ENCODE results near the gene OPCML.

The OPCML gene

GRCh38 chr11:133164986-133165385, 367.3 kb downstream of the OPCML start:
- TF ChIP-seq CTCF (conservative IDR thresholded peaks at IDR 0.05; ENCODE audit: low read length) (no peak), EZH2phosphoT487 (IDR thresholded peaks at IDR 0.05; ENCODE audit: borderline replicate concordance) (no peak)
- no peak overlapping the region for H3K9ac ChIP-seq (ENCODE audit: low read depth, low read length, poor library complexity, severe bottlenecking)
- no peaks in the 10 kb centered on the region for H4K20me1 ChIP-seq (ENCODE audit: insufficient read depth, low read length, poor library complexity, severe bottlenecking)
- no peaks in the 10 kb centered on the region for H3K79me2 ChIP-seq (ENCODE audit: insufficient read depth, low read length)
- no peaks in the 10 kb centered on the region for H3K27me3 ChIP-seq (ENCODE audit: insufficient read depth, low read length, poor library complexity, severe bottlenecking)
- H3K4me3 ChIP-seq (ENCODE audit: low read length, poor library complexity, severe bottlenecking), result no peak overlapping the region
- no peaks in the 10 kb centered on the region for H3K9me2 ChIP-seq (replicated peaks; ENCODE audit: low read depth, low read length)
- H3K4me2 ChIP-seq (ENCODE audit: low read depth, low read length, poor library complexity, severe bottlenecking), result no peak overlapping the region
- H3K9me3 ChIP-seq (ENCODE audit: insufficient read depth, low read depth, low read length), result no peaks in the 10 kb centered on the region; the same call in 1 of the 2 replicates
- H2AFZ ChIP-seq (ENCODE audit: low read length), result no peak overlapping the region
- H3K4me1 ChIP-seq (ENCODE audit: insufficient read depth, low read length, poor library complexity, severe bottlenecking), result no peaks in the 10 kb centered on the region
- H3F3A ChIP-seq (ENCODE audit: low read depth), result no peaks in the 10 kb centered on the region
- no peaks in the 10 kb centered on the region for H3K36me3 ChIP-seq (ENCODE audit: insufficient read depth, low read length)

GRCh38 chr11:133163463-133164419, 368.6 kb downstream of the OPCML start:
- H4K20me1 ChIP-seq (ENCODE audit: insufficient read depth, low read length, poor library complexity, severe bottlenecking), result no peaks in the 10 kb centered on the region
- no peaks in the 10 kb centered on the region for H3F3A ChIP-seq (ENCODE audit: low read depth)
- no peaks in the 10 kb centered on the region for H3K27me3 ChIP-seq (ENCODE audit: insufficient read depth, low read length, poor library complexity, severe bottlenecking)
- no peak overlapping the region for H2AFZ ChIP-seq (ENCODE audit: low read length)
- H3K9me2 ChIP-seq (replicated peaks; ENCODE audit: low read depth, low read length), result no peaks in the 10 kb centered on the region
- H3K79me2 ChIP-seq (ENCODE audit: insufficient read depth, low read length), result no peaks in the 10 kb centered on the region
- H3K36me3 ChIP-seq (ENCODE audit: insufficient read depth, low read length), result no peaks in the 10 kb centered on the region
- H3K9me3 ChIP-seq (ENCODE audit: insufficient read depth, low read depth, low read length), result no peaks in the 10 kb centered on the region; the same call in 1 of the 2 replicates
- TF ChIP-seq CTCF (conservative IDR thresholded peaks at IDR 0.05; ENCODE audit: low read length) (peak; percentile 59), EZH2phosphoT487 (IDR thresholded peaks at IDR 0.05; ENCODE audit: borderline replicate concordance) (no peak)
- no peak overlapping the region for H3K9ac ChIP-seq (ENCODE audit: low read depth, low read length, poor library complexity, severe bottlenecking)
- no peak overlapping the region for H3K4me2 ChIP-seq (ENCODE audit: low read depth, low read length, poor library complexity, severe bottlenecking)
- H3K4me3 ChIP-seq (ENCODE audit: low read length, poor library complexity, severe bottlenecking), result no peak overlapping the region
- no peaks in the 10 kb centered on the region for H3K4me1 ChIP-seq (ENCODE audit: insufficient read depth, low read length, poor library complexity, severe bottlenecking)

GRCh38 chr11:133162227-133162626, 370.1 kb downstream of the OPCML start:
- no peaks in the 10 kb centered on the region for H3K4me1 ChIP-seq (ENCODE audit: insufficient read depth, low read length, poor library complexity, severe bottlenecking)
- H3K9ac ChIP-seq (ENCODE audit: low read depth, low read length, poor library complexity, severe bottlenecking), result no peak overlapping the region
- H2AFZ ChIP-seq (ENCODE audit: low read length), result no peak overlapping the region
- no peak overlapping the region for H3K4me2 ChIP-seq (ENCODE audit: low read depth, low read length, poor library complexity, severe bottlenecking)
- no peaks in the 10 kb centered on the region for H3K9me2 ChIP-seq (replicated peaks; ENCODE audit: low read depth, low read length)
- no peak overlapping the region for H3K4me3 ChIP-seq (ENCODE audit: low read length, poor library complexity, severe bottlenecking)
- no peak for TF ChIP-seq CTCF (conservative IDR thresholded peaks at IDR 0.05; ENCODE audit: low read length)
- no peak for TF ChIP-seq EZH2phosphoT487 (IDR thresholded peaks at IDR 0.05; ENCODE audit: borderline replicate concordance)
- H3K27me3 ChIP-seq (ENCODE audit: insufficient read depth, low read length, poor library complexity, severe bottlenecking), result no peaks in the 10 kb centered on the region
- H3K79me2 ChIP-seq (ENCODE audit: insufficient read depth, low read length), result no peaks in the 10 kb centered on the region
- 0 out of 2 replicates have a peak, but pooled peaks cover 5% of the 10 kb centered on the region for H3K9me3 ChIP-seq (ENCODE audit: insufficient read depth, low read depth, low read length)
- no peaks in the 10 kb centered on the region for H3F3A ChIP-seq (ENCODE audit: low read depth)
- H4K20me1 ChIP-seq (ENCODE audit: insufficient read depth, low read length, poor library complexity, severe bottlenecking), result no peaks in the 10 kb centered on the region
- H3K36me3 ChIP-seq (ENCODE audit: insufficient read depth, low read length), result no peaks in the 10 kb centered on the region
